Omental fat pad (tissue), 4 donors: Measurements from ENCODE around the gene RAD1. TPM values are rescaled to one million over a fixed set of nuclear protein-coding genes. Genes with fewer than 3 reads are reported as not detected.

Experiments used
- ATAC-seq: fragments of 150-250 bp; one replicate; pipeline ENCODE4 v1.9.1; 2016; ENCODE audit warnings: mild to moderate bottlenecking, moderate library complexity; ENCODE audit not compliant: low FRiP score
- DNase-seq: peaks from one replicate; pipeline ENCODE4 v3.0.0-alpha.2; 2019; ENCODE audit warnings: low spot score
- CTCF ChIP-seq, 3 donors: fragments of 450-650 bp; IDR thresholded peaks; one replicate each; pipeline ENCODE4 v1.5.1; 2016 to 2017; ENCODE audit warnings: antibody characterized with exemption in 3 of 3, mild to moderate bottlenecking in 3 of 3, moderate library complexity in 2 of 3
- total RNA-seq, 4 donors: library from RNA; depleted of rRNA; stranded (reverse); fragments of >200 nt; gene quantifications; one replicate each; pipeline ENCODE4 v1.1.0, GENCODE V29; 2016

Gene RAD1
- total RNA-seq, 4 donors from 2014 or later, result 12.3 to 22.9 (median 16.0) TPM

DNA sequence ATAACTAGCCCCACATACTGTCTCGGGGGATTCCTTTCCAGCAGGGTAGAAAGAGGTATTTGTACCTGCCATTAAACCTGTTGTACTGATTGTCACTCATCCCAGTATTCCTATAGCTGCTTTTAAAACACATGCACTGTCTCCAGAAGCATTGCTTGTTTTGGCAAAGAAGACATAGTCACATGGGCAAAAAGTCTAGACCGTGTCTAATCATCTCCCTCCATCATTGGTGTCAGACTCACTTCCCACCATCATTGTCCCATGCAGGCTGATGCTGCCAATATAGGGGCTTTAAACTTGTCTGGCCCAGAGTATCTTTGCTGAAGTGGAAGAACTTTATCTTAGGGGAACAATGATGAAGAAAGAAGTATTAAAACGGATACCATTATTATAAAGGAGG, 26.6 kb upstream of the RAD1 start:
- DNase-seq (no peak), ATAC-seq (no peak)
- no peak for TF ChIP-seq CTCF (IDR thresholded peaks at IDR 0.05)

- DNase-seq (no peak), ATAC-seq (no peak)
- no peak for TF ChIP-seq CTCF (IDR thresholded peaks at IDR 0.05)
Measured at GRCh38 chr5:34932947-34933346, 17.6 kb upstream of the RAD1 start.

- no peak for ATAC-seq
- TF ChIP-seq CTCF (IDR thresholded peaks at IDR 0.05), result no peak
- no peak for DNase-seq
Measured at GRCh38 chr5:34930870-34931269, 15.6 kb upstream of the RAD1 start.

- no peak for TF ChIP-seq CTCF (IDR thresholded peaks at IDR 0.05)
- no peak for ATAC-seq
- DNase-seq, result no peak
Measured at GRCh38 chr5:34930462-34930844, 15.1 kb upstream of the RAD1 start.

DNA sequence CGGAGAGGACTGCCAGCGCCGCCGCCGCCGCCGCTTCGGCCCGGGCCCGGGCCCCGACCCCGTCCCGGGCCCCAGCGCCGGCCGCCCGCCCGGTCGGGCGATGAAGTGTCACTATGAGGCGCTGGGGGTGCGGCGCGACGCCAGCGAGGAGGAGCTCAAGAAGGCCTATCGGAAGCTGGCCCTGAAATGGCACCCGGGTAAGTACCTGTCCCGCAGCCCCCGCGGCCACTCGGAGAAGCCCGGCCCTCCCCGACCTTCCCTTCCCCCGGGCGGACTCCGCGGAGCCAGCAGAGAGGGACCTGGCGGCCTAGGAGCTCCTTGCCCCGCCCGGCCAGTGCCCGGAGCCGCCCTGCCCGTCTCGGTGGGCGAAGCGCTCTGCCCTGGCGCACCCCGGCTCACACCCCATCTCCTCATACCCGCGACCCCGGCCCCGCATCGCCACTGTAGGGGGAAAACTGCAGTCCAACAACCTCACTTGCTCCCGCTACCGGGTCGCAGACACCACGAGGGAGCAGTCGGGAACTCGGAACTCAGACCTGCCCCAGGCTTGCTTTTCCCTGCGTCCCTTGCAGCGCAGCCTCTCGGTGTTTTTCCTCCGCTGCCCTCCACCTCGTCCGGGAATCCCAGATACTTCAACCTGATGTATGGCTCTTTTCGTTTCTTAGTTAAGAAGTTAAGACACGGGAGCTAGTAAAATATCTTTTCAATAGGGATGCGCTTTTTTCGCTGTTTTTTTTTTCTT, 14.6 kb upstream of the RAD1 start:
- DNase-seq (peak; percentile 44), ATAC-seq (peak; percentile 77)
- TF ChIP-seq CTCF (IDR thresholded peaks at IDR 0.05), result no peak

DNA sequence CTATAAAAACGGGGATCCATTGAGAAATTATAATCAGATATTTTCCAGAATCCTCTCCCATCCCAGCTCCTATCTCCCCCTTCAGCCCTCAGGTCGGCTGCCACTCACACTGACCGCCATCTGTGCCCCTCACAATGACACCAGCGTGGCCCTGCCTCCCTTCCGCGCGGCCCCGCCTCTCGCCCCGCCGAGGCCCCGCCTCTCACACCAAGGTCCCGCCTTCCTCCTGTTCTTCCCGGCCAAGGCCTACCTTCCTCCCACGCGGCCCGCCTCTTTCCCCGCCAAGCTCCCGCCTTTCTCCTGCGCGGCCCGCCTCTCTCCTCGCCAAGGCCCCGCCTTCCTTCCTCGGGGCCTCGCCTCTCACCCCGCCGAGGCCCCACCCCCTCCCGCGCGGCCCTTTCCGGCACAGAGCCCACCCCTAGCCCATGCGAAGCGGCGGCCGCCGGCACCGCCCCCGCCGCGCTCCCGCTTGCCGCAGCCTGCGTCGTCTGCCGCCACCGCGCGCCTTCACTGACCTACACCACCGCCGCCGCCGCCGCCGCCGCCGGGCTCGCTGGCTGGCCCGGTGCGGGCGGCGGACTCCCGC, 13.9 kb upstream of the RAD1 start, which contains the start of gene DNAJC21:
Gene DNAJC21 (plus strand): TSS at position 426 of the 586 bp plus-strand sequence. CDS start 261 bp downstream, outside the sequence.
- peak; percentile 98 for ATAC-seq
- peak; percentile 90 for DNase-seq
- no peak for TF ChIP-seq CTCF (IDR thresholded peaks at IDR 0.05)

DNA sequence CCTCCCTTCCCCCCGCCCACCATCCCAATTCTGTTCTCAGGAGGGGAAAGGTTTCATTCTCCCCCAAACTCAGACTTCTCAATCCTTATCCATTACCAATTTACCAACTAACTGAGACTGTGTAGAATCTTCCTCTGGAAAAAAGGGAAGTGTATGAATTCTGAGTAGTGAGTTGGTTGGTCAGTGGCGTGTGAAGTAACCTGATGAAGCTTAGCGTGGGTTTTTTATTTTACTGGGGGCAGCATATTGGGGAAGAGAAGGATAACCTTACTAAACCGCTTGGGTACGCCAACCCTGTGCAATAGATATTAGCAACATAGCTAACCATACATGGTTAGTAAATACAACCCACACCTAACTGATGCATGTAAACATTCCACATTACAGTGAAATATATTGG, 13.0 kb upstream of the RAD1 start:
- no peak for ATAC-seq
- no peak for TF ChIP-seq CTCF (IDR thresholded peaks at IDR 0.05)
- no peak for DNase-seq
